Gastrocnemius medialis (tissue), 4 donors: ENCODE results near the gene ZFR.

Source experiments
- CTCF ChIP-seq, 5 experiments: fragments of 450-650 bp in 3 of 5; fragments of 200-600 bp in 2 of 5; sonication (generic) in 2 of 5; IDR thresholded peaks in 4 of 5; conservative IDR thresholded peaks in 1 of 5; 1 replicate in 4 of 5; 2 replicates in 1 of 5; pipeline ENCODE4 v1.5.1; 2016 to 2019; ENCODE audit warnings: antibody characterized with exemption in 5 of 5, mild to moderate bottlenecking in 3 of 5, moderate library complexity in 3 of 5
- POLR2A ChIP-seq, 2 donors: fragments of 450-650 bp; IDR thresholded peaks; one replicate each; pipeline ENCODE4 v1.6.1; 2017; ENCODE audit warnings: antibody characterized with exemption in 2 of 2, mild to moderate bottlenecking in 2 of 2, moderate library complexity in 2 of 2

- TF ChIP-seq POLR2A (IDR thresholded peaks at IDR 0.05) (no peak), CTCF (IDR thresholded peaks at IDR 0.05 in 4 of 5, conservative IDR thresholded peaks at IDR 0.05 in 1 of 5) (no peak)
Observed at GRCh38 chr5:32435383-32435782, 9.2 kb downstream of the ZFR start.
